GM12891 (cell line): ENCODE data around the gene HSPA12B.

ENCODE experiments used
- PAX5 ChIP-seq: IDR thresholded peaks from 2 replicates; pipeline ENCODE4 v1.6.1; 2011; ENCODE audit warnings: low read length, moderate library complexity, mild to moderate bottlenecking; ENCODE audit not compliant: insufficient read depth, severe bottlenecking
- POLR2A ChIP-seq: IDR thresholded peaks from 2 replicates; pipeline ENCODE4 v1.6.1; 2011; ENCODE audit warnings: low read depth, low read length, control low read depth
- POLR2AphosphoS5 ChIP-seq: IDR thresholded peaks from 2 replicates; pipeline ENCODE4 v1.6.1; 2011; ENCODE audit warnings: low read depth, low read length, control low read depth
- POU2F2 ChIP-seq: IDR thresholded peaks from 2 replicates; pipeline ENCODE4 v1.6.1; 2011; ENCODE audit warnings: low read depth, mild to moderate bottlenecking, control low read depth, low read length, moderate library complexity
- SPI1 ChIP-seq: IDR thresholded peaks from 2 replicates; pipeline ENCODE4 v1.6.1; 2011; ENCODE audit warnings: low read depth, low read length, control low read depth
- TAF1 ChIP-seq: IDR thresholded peaks from 2 replicates; pipeline ENCODE4 v1.6.1; 2011; ENCODE audit warnings: low read depth, low read length, control low read depth

DNA sequence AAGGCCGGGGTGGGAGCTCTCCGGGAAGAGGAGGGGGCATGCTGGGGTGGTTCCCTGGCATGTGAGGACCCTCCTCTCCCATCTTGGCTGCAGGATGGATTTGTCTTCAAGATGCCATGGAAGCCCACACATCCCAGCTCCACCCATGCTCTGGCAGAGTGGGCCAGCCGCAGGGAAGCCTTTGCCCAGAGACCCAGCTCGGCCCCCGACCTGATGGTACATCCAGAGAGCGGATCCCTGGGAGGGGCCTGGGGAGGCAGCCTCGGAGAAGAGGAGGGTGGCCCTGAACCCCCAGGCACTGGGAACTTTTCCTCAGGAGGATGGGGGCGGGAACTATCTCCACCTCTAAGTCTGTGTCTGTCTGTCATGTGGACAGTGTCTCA is 68.4 kb downstream of the HSPA12B start:
- TF ChIP-seq POLR2AphosphoS5 = no peak
- TF ChIP-seq POLR2A = no peak
- TF ChIP-seq TAF1 = no peak
- TF ChIP-seq SPI1 = no peak
- TF ChIP-seq POU2F2 = no peak
- TF ChIP-seq PAX5 = no peak
